PFSK-1 (cell line): ENCODE data around the gene MIA.

ENCODE experiments used
- POLR2AphosphoS5 ChIP-seq: IDR thresholded peaks from 2 replicates; pipeline ENCODE4 v1.6.1; 2012; ENCODE audit warnings: low read depth, mild to moderate bottlenecking, control low read depth, low read length, moderate library complexity
- TF ChIP-seq, protein P1 (sequence below), 2 experiments: IDR thresholded peaks; 2 replicates each; pipeline versions ENCODE4 v1.6.1 to v1.8.0; 2011 to 2012; ENCODE audit warnings: low read depth in 2 of 2, low read length in 2 of 2, control low read depth in 1 of 2, inconsistent platforms in 1 of 2, mild to moderate bottlenecking in 1 of 2, moderate library complexity in 1 of 2; ENCODE audit not compliant: insufficient read depth in 1 of 2

DNA sequence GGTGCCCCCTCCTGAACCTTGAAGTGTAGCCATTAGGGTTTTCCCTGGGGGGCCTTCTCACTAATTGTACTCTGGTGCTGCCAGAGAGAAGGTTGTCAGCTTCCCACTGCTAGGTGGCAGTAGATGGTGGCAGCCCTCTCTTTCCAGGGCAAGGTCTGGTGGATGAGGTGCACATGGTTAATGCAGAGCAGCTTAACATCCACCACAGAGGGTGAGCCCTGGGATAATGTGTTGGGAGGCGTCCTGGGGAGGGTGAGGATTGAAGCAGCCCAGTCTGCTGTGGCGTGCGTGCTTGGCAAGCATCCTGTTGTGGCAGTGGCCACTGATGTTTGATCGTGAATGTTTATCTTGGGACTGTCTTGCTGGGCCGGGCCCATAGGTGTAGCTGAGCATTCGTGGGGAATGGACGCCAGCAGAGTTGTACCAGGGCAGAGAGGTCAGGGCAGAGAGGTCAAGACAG, 29.5 kb downstream of the MIA start:
- no peak for TF ChIP-seq POLR2AphosphoS5
- TF ChIP-seq, protein P1, sequence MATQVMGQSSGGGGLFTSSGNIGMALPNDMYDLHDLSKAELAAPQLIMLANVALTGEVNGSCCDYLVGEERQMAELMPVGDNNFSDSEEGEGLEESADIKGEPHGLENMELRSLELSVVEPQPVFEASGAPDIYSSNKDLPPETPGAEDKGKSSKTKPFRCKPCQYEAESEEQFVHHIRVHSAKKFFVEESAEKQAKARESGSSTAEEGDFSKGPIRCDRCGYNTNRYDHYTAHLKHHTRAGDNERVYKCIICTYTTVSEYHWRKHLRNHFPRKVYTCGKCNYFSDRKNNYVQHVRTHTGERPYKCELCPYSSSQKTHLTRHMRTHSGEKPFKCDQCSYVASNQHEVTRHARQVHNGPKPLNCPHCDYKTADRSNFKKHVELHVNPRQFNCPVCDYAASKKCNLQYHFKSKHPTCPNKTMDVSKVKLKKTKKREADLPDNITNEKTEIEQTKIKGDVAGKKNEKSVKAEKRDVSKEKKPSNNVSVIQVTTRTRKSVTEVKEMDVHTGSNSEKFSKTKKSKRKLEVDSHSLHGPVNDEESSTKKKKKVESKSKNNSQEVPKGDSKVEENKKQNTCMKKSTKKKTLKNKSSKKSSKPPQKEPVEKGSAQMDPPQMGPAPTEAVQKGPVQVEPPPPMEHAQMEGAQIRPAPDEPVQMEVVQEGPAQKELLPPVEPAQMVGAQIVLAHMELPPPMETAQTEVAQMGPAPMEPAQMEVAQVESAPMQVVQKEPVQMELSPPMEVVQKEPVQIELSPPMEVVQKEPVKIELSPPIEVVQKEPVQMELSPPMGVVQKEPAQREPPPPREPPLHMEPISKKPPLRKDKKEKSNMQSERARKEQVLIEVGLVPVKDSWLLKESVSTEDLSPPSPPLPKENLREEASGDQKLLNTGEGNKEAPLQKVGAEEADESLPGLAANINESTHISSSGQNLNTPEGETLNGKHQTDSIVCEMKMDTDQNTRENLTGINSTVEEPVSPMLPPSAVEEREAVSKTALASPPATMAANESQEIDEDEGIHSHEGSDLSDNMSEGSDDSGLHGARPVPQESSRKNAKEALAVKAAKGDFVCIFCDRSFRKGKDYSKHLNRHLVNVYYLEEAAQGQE (IDR thresholded peaks at IDR 0.05; ENCODE audit: insufficient read depth in 1 of 2, low read depth in 2 of 2, low read length in 2 of 2): no peak
